Stimulated activated CD4-positive, alpha-beta T cell treated with anti-CD3 and anti-CD28 coated beads, Interleukin-12 subunit alpha, Interleukin-12 subunit beta, amount 100 ng/mL, for 24 hours (primary cell): ENCODE data around the gene PPFIA2.

Experiments
- DNase-seq, 2 experiments: peaks; one replicate each; pipeline ENCODE4 v3.0.0-alpha.2; 2020; ENCODE audit warnings: low read depth in 2 of 2

Gene PPFIA2

GRCh38 chr12:81354327-81354932 lies 404.7 kb downstream of the PPFIA2 start:
- no peak for DNase-seq

DNA sequence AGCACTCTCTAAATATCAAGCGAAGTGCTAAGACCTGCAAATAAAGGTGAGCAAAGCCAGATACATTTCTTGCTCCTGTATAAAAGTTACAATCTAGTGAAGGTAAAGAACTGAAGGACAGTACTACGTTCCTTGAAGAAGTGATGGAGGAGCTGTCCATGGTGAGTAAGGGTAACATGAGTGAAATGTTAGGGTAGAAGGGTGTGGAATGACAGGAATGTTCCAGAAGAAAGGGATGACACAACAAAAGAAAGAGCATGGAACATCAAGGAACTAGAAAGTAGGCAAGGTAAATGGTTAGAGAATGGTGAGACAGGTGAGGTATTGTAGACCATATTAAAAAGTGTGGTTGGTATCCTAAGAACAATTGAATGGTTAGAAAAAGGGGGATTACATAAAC lies 408.8 kb downstream of the PPFIA2 start:
- no peak for DNase-seq

DNA sequence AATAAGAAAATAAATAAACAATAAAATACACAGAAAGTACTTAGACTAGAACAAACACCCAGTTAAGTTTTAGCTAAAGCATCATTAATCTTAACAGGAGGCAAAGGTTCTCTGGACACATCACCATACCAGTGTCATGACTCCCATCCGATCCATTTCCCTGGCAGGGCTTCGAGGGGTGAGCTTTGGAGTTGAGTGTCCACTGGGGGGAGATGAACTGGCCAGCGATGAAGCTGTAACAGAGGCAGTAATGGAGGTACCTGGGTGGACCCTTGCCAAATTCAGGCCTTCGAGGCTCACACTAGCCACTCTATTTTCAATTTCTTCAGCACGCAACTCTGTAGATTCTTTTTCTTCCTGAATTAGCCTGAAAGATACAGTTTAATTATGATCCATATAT lies 411.7 kb downstream of the PPFIA2 start:
- DNase-seq, result no peak

GRCh38 chr12:81340910-81341309 lies 418.2 kb downstream of the PPFIA2 start:
- DNase-seq, result no peak

- DNase-seq, result no peak
Measured at GRCh38 chr12:81339071-81339470, 420.1 kb downstream of the PPFIA2 start.

DNA sequence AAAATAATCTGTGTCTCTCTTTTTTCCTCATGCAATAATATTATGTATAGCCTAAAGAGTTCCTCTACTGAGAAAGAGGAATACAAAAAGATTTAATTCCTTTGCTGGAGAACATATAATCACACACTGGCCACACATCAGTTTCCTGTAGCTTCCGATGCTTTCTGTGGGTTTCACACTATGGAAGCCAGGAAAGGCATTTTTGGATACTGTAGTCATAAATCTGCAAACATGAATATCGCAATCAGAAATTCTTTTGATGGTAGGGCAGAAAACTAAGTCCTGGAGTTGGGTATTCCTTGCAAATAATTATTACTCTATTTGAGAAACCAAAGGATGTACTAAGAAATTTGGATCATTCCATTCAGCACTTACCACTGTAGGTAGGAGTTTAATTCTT lies 421.3 kb downstream of the PPFIA2 start:
- DNase-seq, result no peak

DNA sequence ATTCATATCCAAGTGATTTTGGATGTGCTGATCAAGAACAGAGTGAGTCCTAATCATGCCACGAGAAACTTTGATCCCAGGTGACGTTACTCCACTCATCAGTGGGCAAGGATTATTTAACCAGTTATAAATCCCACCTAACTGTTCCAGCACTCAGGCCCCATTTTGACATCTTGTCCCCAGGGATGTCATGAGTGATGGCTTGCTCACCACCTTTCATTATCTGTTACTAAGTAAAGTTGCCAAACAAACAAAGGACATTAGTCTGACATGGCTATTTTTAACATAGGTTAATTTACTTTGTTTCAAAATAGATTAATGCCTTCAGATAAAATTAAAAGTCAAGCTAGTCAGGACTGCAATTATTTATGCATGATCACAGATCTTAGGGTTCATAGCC lies 425.3 kb downstream of the PPFIA2 start:
- no peak for DNase-seq

GRCh38 chr12:81332054-81332453 lies 427.1 kb downstream of the PPFIA2 start:
- no peak for DNase-seq

GRCh38 chr12:81330480-81330879 lies 428.7 kb downstream of the PPFIA2 start:
- DNase-seq, result no peak

DNA sequence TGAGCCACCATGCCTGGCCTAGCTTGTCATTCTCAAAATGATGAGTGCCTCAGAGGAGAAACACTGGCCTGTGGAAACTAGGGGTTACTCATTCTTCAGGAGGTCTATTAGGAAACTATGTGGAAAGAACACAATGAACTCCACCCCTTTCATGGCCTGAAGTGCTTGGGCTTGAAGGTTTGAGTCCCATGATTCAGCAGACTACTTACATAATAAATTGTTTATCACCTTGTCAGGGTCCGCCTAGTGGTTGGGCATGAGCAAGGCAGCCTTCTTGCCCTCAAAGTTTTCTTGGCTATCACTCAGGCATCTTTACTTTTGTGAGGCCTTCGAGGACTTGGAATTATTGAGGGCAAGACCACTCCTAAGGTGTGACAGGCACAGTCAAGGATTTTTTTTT lies 430.1 kb downstream of the PPFIA2 start:
- no peak for DNase-seq

GRCh38 chr12:81327425-81327824 lies 431.7 kb downstream of the PPFIA2 start:
- no peak for DNase-seq

DNA sequence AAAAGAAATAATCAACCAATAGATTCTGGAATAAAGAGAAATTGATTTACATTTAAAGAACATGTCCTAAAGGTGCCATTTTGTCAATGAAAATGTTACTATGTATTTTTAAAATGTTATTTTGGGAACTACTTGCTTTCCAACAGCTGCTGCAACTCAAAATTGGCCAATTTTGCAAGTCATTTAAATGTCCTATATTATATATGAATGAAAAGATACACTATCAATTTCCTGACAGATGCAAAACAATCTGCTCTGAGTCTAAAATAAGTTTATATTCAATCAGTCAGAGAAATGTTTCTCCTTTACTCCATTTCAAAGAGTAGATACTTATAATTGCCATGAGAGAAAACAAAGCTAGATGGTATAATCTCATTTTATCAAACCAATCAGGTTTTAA lies 434.1 kb downstream of the PPFIA2 start:
- no peak for DNase-seq

DNA sequence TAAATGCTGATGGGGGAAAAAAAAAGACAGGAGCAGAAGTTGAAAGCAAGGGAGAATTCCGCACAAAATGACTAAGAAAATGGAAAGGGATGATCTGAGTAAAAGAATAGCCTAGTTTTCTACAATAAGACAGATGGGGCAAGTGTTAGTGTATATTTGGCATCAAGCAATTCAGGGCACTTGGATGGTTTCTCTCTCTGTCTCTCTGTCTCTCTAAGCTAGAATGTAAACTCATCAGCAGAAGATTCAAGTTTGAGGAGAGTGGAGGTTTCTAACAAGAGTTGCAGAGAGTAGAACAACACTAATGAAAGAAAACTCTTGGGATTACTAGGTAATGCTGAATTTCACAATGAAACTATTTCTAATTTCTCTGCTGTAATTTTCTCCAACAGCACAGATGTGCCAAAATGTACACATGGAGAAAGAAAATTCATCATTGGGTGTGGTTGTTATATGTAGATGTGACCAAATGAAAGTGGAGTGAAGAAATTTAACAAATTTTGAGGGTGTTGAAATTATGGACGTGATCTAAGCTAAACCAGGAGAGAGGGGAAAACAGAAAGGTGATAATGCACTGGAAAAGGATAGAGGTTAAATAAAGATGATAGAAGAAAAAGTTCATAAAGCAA lies 444.1 kb downstream of the PPFIA2 start:
- DNase-seq, result no peak

DNA sequence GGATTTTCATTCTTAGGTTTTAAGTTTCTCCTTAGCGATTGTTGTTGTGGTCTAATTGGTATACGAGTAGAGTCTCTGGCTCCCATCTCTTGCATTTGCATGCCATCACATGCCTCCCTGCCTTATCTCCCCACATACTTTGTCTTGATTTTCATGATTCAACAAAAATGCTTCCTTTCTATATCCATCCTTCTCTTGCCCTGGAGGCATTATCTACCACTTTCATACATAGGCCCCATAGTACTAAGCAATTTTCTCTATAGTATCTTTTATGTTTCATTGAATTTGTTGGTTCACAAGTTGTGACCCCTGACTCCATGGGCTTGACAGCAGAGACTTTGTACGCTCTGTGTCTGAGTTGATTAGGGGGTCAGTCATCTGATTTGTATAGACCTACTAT lies 455.2 kb downstream of the PPFIA2 start:
- DNase-seq, result no peak

DNA sequence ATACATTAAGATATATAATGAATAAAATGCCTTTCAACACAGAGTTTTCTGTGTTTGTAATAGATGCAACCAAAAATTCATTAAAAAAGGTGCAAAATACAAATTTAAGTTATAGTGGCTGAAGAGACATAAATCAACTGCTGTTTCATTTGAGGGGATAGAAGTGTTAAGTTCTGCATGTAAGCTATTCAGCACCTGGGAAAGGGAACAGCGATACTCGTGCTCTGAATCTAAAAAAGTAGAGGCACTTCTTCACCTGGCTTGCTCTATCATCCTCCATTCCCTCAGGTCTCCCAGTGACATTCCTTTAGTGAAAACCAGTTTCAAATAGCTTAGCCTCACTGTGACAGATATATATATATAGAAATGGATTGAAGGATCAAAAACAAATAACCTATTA lies 458.7 kb downstream of the PPFIA2 start:
- DNase-seq, result no peak

DNA sequence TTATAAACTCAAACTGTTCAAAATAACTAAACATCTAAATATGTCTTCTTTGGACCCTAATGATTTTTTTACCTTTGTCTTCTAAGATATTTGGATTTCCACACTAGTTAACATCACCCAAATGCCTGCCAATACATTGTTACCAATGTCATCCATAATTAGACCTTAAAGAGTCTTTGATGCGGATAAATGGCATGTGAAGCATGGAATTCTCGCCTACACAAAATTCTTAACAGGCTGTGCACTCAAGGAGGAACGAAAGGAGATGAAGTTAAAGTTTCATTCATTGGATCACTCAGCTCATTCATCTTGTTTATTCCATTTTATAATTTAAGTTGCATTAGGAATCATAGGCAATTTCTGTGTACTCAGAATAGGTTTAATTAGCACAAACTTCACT lies 461.5 kb downstream of the PPFIA2 start:
- no peak for DNase-seq

DNA sequence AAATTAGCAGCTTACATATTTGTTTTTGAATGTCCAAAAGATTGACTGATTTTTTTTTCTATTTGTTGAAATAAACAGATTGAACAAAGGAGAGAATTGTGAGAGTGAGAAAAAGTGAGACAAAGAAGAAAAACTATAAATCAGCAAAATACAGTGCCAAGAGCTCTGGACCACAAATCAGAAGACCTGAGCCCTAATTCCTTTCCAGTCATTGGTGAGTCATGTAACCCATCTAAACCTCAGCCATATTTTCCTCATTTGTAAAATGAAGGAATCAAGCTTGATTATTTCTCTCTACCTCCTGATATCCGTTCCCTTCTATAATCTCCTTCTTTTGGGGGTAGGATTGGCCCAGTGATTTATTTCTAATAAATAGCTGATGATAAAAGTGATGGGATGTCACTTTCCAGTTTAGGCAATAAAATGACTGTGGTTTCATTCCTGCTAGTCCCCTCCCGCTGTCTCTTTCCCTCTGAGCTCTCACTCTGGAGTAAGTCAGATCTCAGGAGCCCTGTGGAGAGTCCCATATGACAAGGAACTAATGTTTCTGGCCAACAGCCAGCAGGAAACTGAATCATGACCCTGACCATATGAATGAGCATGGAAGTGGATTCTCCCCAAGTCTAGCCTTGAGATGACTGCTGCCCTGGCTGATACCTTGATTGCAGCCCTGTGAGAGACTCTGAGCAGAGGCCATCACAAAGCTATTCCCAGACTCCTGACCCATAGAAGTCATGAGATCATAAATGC lies 462.4 kb downstream of the PPFIA2 start:
- DNase-seq, result no peak

DNA sequence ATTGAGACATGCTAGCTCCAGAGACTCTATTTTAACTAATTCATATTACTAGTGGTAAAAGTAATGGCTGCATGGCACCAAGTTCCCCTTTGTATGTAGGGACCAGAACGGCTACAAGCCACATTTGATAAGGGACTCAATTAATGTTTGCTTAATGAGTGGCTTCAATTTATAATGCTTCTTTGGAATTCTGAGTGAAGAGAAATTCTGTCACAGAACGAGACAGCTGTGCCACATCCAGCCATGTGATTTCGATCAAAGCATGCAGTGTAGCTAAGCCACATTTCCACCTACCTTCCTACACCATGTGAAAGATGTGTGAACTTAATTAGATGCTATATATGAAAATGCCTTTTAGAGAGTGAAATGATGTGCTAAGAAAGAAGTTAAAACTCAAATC lies 463.9 kb downstream of the PPFIA2 start:
- no peak for DNase-seq

- DNase-seq, result no peak
Measured at GRCh38 chr12:81294325-81295190, 464.6 kb downstream of the PPFIA2 start.

- no peak for DNase-seq
Measured at GRCh38 chr12:81288651-81289050, 470.5 kb downstream of the PPFIA2 start.

GRCh38 chr12:81284137-81284536 lies 475.0 kb downstream of the PPFIA2 start:
- no peak for DNase-seq
